ENCODE data around the gene ABCC8.

GRCh38 chr11:17490232-17490631 lies 13.6 kb upstream of the ABCC8 start:
- TF ChIP-seq CTCF (IDR thresholded peaks at IDR 0.05): no peak
- TF ChIP-seq POLR2A (IDR thresholded peaks at IDR 0.05): no peak
